ENCODE data around the gene POLG2.

GRCh38 chr17:64496786-64497564 is at the start of gene POLG2:
- TF ChIP-seq, protein P1, sequence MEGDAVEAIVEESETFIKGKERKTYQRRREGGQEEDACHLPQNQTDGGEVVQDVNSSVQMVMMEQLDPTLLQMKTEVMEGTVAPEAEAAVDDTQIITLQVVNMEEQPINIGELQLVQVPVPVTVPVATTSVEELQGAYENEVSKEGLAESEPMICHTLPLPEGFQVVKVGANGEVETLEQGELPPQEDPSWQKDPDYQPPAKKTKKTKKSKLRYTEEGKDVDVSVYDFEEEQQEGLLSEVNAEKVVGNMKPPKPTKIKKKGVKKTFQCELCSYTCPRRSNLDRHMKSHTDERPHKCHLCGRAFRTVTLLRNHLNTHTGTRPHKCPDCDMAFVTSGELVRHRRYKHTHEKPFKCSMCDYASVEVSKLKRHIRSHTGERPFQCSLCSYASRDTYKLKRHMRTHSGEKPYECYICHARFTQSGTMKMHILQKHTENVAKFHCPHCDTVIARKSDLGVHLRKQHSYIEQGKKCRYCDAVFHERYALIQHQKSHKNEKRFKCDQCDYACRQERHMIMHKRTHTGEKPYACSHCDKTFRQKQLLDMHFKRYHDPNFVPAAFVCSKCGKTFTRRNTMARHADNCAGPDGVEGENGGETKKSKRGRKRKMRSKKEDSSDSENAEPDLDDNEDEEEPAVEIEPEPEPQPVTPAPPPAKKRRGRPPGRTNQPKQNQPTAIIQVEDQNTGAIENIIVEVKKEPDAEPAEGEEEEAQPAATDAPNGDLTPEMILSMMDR (IDR thresholded peaks at IDR 0.05) = peak in 5 of 7 experiments; percentile 18 to 59 (median 45)
- TF ChIP-seq POLR2A (IDR thresholded peaks at IDR 0.05) = peak; percentile 42 to 61 (median 54)
